H4 (cell line): Measurements from ENCODE around the gene MDN1. TPM values are rescaled to one million over a fixed set of nuclear protein-coding genes. Genes with fewer than 3 reads are reported as not detected.
"Not testable (repeated sequence)": the region's sequence is repeated elsewhere in the genome, so short reads cannot be mapped to it uniquely, and the experiment has no call there.

Experiments used
- DNase-seq: peaks from one replicate; pipeline ENCODE4 v3.0.0-alpha.2; 2015; ENCODE audit warnings: low spot score
- total RNA-seq: library from RNA; depleted of rRNA; stranded (reverse); fragments of >200 nt; shearing (Covaris generic); gene quantifications from 2 replicates; pipeline ENCODE4 v1.2.3, GENCODE V29; 2014

Gene MDN1
- total RNA-seq, 1 experiment from 2014 or later: 8.7 TPM

- DNase-seq: no peak
Observed at GRCh38 chr6:89650579-89650978, 169.0 kb downstream of the MDN1 start.

GRCh38 chr6:89649682-89650081 lies 169.9 kb downstream of the MDN1 start:
- DNase-seq: no peak

GRCh38 chr6:89644864-89645263 lies 174.7 kb downstream of the MDN1 start:
- DNase-seq: no peak

GRCh38 chr6:89643406-89643805 lies 176.2 kb downstream of the MDN1 start:
- no peak for DNase-seq

GRCh38 chr6:89642956-89643355 lies 176.6 kb downstream of the MDN1 start:
- DNase-seq: no peak

- not testable (repeated sequence) for DNase-seq
Observed at GRCh38 chr6:89641581-89641980, 178.0 kb downstream of the MDN1 start.

- DNase-seq: no peak
Observed at GRCh38 chr6:89640804-89641203, 178.8 kb downstream of the MDN1 start.

GRCh38 chr6:89638320-89639195 lies 181.0 kb downstream of the MDN1 start, which contains the start of gene LYRM2:
LYRM2 (minus strand) TSS chr6:89638747; CDS start chr6:89638716, 31 bp downstream.
- DNase-seq: peak; percentile 85

- no peak for DNase-seq
Observed at GRCh38 chr6:89637960-89638319, 181.7 kb downstream of the MDN1 start.

GRCh38 chr6:89636412-89636811 lies 183.2 kb downstream of the MDN1 start:
- DNase-seq: not testable (repeated sequence)

GRCh38 chr6:89630488-89630887 lies 189.1 kb downstream of the MDN1 start:
- DNase-seq: no peak

GRCh38 chr6:89623749-89624148 lies 195.8 kb downstream of the MDN1 start:
- DNase-seq: no peak

- no peak for DNase-seq
Observed at GRCh38 chr6:89619567-89619966, 200.0 kb downstream of the MDN1 start.

GRCh38 chr6:89618026-89618425 lies 201.6 kb downstream of the MDN1 start:
- DNase-seq: no peak

- DNase-seq: no peak
Observed at GRCh38 chr6:89616531-89616930, 203.1 kb downstream of the MDN1 start.

- no peak for DNase-seq
Observed at GRCh38 chr6:89615882-89616281, 203.7 kb downstream of the MDN1 start.

- no peak for DNase-seq
Observed at GRCh38 chr6:89613790-89614189, 205.8 kb downstream of the MDN1 start.

- DNase-seq: no peak
Observed at GRCh38 chr6:89612121-89612520, 207.5 kb downstream of the MDN1 start.

GRCh38 chr6:89611666-89612065 lies 207.9 kb downstream of the MDN1 start:
- DNase-seq: no peak

- peak; percentile 5 for DNase-seq
Observed at GRCh38 chr6:89610149-89610642, 209.4 kb downstream of the MDN1 start.

GRCh38 chr6:89605861-89606260 lies 213.7 kb downstream of the MDN1 start:
- DNase-seq: no peak

- no peak for DNase-seq
Observed at GRCh38 chr6:89604653-89605052, 214.9 kb downstream of the MDN1 start.

- no peak for DNase-seq
Observed at GRCh38 chr6:89602166-89602565, 217.4 kb downstream of the MDN1 start.
